ENCODE measurements around the gene NUPR2.

DNA sequence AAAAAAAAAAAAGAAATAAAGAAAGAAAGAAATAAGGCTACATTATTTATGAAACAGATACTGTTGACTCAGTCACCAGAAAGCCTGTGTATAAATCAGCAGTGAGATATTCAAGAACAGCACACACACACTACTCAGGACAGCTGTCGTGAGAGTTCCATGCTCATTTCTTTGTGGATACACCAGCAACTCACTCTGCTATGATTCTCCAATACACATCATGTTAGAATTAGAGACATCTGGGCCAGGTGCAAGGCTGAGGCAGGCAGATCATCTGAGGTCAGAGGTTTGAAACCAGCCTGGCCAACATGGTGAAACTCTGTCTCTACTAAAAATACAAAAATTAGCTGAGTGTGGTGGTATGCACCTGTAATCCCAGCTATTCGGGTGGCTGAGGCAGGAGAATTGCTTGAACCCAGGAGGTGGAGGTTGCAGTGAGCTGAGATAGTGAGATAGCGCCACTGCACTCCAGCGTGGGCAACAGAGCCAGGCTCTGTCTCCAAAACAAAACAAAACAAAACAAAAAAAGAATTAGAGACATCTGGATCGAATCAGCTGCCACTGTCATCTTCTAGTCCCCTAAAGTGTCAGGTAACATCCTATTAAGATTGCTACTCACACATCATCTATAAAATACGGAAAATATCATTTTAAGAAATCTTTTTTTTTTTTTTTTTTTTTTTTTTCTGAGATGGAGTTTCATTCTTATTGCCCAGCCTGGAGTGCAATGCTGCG is 11.2 kb upstream of the NUPR2 start:
- TF ChIP-seq, protein P1, sequence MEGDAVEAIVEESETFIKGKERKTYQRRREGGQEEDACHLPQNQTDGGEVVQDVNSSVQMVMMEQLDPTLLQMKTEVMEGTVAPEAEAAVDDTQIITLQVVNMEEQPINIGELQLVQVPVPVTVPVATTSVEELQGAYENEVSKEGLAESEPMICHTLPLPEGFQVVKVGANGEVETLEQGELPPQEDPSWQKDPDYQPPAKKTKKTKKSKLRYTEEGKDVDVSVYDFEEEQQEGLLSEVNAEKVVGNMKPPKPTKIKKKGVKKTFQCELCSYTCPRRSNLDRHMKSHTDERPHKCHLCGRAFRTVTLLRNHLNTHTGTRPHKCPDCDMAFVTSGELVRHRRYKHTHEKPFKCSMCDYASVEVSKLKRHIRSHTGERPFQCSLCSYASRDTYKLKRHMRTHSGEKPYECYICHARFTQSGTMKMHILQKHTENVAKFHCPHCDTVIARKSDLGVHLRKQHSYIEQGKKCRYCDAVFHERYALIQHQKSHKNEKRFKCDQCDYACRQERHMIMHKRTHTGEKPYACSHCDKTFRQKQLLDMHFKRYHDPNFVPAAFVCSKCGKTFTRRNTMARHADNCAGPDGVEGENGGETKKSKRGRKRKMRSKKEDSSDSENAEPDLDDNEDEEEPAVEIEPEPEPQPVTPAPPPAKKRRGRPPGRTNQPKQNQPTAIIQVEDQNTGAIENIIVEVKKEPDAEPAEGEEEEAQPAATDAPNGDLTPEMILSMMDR (IDR thresholded peaks at IDR 0.05 in 8 of 11, conservative IDR thresholded peaks at IDR 0.05 in 3 of 11), result no peak
- TF ChIP-seq POLR2A (IDR thresholded peaks at IDR 0.05), result no peak
